Lung (tissue), 13 donors: ENCODE results near the gene ENKUR. TPM values are rescaled to one million over a fixed set of nuclear protein-coding genes. Genes with fewer than 3 reads are reported as not detected.

Source experiments
- ATAC-seq: fragments of 200-7000 bp; cut with Tn5 transposase; one replicate; pipeline ENCODE4 v1.9.1; 2020; ENCODE audit warnings: moderate number of reproducible peaks; ENCODE audit not compliant: insufficient read depth, low FRiP score
- DNase-seq, 3 donors: peaks; one replicate each; pipeline ENCODE4 v3.0.0-alpha.2; 2013 to 2017
- H3K27ac ChIP-seq, 2 donors: one replicate each; pipeline ENCODE4 v1.5.1; 2013; ENCODE audit warnings: mild to moderate bottlenecking in 2 of 2, moderate library complexity in 2 of 2, control low read depth in 1 of 2, inconsistent platforms in 1 of 2, low read depth in 1 of 2, low read length in 1 of 2
- H3K27me3 ChIP-seq, 3 donors: one replicate each; pipeline ENCODE4 v1.5.1; 2013; ENCODE audit warnings: low read length in 2 of 3; ENCODE audit not compliant: control insufficient read depth in 3 of 3, insufficient read depth in 3 of 3
- H3K36me3 ChIP-seq, 4 donors: one replicate each; pipeline ENCODE4 v1.5.1; 2013; ENCODE audit warnings: low read length in 4 of 4, mild to moderate bottlenecking in 1 of 4, moderate library complexity in 1 of 4; ENCODE audit not compliant: control insufficient read depth in 4 of 4, insufficient read depth in 4 of 4
- H3K4me1 ChIP-seq, 5 donors: one replicate each; pipeline ENCODE4 v1.5.1; 2013; ENCODE audit warnings: low read length in 5 of 5, mild to moderate bottlenecking in 2 of 5, moderate library complexity in 1 of 5; ENCODE audit not compliant: control insufficient read depth in 5 of 5, insufficient read depth in 5 of 5
- H3K4me3 ChIP-seq: one replicate; pipeline ENCODE4 v1.5.1; 2013; ENCODE audit warnings: mild to moderate bottlenecking, control low read depth, moderate library complexity
- H3K9ac ChIP-seq, 2 donors: one replicate each; pipeline ENCODE4 v1.5.1; 2013; ENCODE audit warnings: low read length in 2 of 2, control low read depth in 1 of 2; ENCODE audit not compliant: insufficient read depth in 1 of 2
- H3K9me3 ChIP-seq, 4 donors: one replicate each; pipeline ENCODE4 v1.5.1; 2013; ENCODE audit warnings: low read length in 3 of 4, mild to moderate bottlenecking in 1 of 4, moderate library complexity in 1 of 4; ENCODE audit not compliant: control insufficient read depth in 4 of 4, insufficient read depth in 3 of 4
- WGBS, 2 donors: extraction: QIAGEN DNeasy Blood & Tissue Kit; methylation state at CpG; one replicate each; pipeline ENCODE4 v1.1.7; 2013; 5-methylcytosine and 5-hydroxymethylcytosine counted together
- polyA plus RNA-seq, 2 donors: library from polyadenylated mRNA; stranded (reverse); fragments of 200-250 nt; gene quantifications; one replicate each; pipeline ENCODE4 v1.2.1, GENCODE V29; 2013
- small RNA-seq: library from RNA; depleted of rRNA; stranded (forward); fragments of <200 nt; gene quantifications from one replicate; pipeline ENCODE3, GENCODE V24; 2014; ENCODE audit warnings: low replicate concordance
- total RNA-seq, 2 donors: library from RNA; depleted of rRNA in 1 of 2; stranded (reverse); fragments of >200 nt in 1 of 2; gene quantifications; one replicate each; pipeline ENCODE4 v1.2.1, GENCODE V29; 2014 to 2021
- TF ChIP-seq, protein P1 (sequence below): IDR thresholded peaks from 2 replicates; pipeline ENCODE4 v1.5.1; 2012; ENCODE audit warnings: mild to moderate bottlenecking; ENCODE audit errors: control extremely low read depth, extremely low read depth
- donor health status: control.
- donor health status: control.
- donor health status: Bipolar disorder and iron deficiency.
- donor health status: healthy.
- donor health status: DM: yes; HTN: yes; CAD: no.

The ENKUR gene
- total and polyA plus RNA-seq, 4 donors: 9.9 to 17.8 (median 12.8) TPM

DNA sequence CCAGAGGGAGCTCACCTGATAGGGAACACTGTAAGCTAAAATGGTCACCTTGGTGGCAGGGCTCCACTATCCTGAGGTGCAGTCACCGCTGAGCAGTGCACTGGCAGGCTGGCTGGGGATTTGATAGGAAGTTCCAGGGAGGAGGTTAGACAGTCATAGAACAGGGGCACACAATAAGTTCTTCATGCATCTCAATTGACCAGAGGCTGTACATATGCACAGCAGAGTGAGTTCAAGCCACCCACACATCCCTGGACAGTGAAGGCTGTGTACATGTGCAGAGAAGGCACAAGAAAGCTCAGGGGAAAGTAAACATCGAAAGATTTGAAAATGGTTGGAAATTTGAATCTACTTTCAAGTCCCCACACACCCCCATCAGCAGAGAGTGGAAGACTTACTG is 77.4 kb downstream of the ENKUR start:
- TF ChIP-seq, protein P1, sequence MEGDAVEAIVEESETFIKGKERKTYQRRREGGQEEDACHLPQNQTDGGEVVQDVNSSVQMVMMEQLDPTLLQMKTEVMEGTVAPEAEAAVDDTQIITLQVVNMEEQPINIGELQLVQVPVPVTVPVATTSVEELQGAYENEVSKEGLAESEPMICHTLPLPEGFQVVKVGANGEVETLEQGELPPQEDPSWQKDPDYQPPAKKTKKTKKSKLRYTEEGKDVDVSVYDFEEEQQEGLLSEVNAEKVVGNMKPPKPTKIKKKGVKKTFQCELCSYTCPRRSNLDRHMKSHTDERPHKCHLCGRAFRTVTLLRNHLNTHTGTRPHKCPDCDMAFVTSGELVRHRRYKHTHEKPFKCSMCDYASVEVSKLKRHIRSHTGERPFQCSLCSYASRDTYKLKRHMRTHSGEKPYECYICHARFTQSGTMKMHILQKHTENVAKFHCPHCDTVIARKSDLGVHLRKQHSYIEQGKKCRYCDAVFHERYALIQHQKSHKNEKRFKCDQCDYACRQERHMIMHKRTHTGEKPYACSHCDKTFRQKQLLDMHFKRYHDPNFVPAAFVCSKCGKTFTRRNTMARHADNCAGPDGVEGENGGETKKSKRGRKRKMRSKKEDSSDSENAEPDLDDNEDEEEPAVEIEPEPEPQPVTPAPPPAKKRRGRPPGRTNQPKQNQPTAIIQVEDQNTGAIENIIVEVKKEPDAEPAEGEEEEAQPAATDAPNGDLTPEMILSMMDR: no peak
- Histone ChIP-seq H3K4me3 (no peak overlapping the region), H3K36me3 (peaks cover 0 to 7% (median 3%) of the 10 kb centered on the region in 4 donors), H3K27me3 (no peaks in the 10 kb centered on the region), H3K27ac (no peak overlapping the region), H3K4me1 (no peaks in the 10 kb centered on the region), H3K9ac (no peak overlapping the region), H3K9me3 (no peaks in the 10 kb centered on the region)
- WGBS, 2 donors: 89 to 93% methylated on average over 2 of the region's 2 CpGs
- DNase-seq (no peak), ATAC-seq (no peak)

- WGBS, 2 donors: 93 to 99% methylated on average over 5 of the region's 5 CpGs
- H3K27me3 ChIP-seq: no peaks in the 10 kb centered on the region
- H3K4me3 ChIP-seq: no peak overlapping the region
- peaks cover 0 to 7% (median 3%) of the 10 kb centered on the region in 4 donors for H3K36me3 ChIP-seq
- DNase-seq (no peak), ATAC-seq (no peak)
- no peak overlapping the region for H3K9ac ChIP-seq
- TF ChIP-seq, protein P1: no peak
- H3K27ac ChIP-seq: no peak overlapping the region
- H3K4me1 ChIP-seq: no peaks in the 10 kb centered on the region
- no peaks in the 10 kb centered on the region for H3K9me3 ChIP-seq
Measured at GRCh38 chr10:24938076-24938475, 77.9 kb downstream of the ENKUR start.

DNA sequence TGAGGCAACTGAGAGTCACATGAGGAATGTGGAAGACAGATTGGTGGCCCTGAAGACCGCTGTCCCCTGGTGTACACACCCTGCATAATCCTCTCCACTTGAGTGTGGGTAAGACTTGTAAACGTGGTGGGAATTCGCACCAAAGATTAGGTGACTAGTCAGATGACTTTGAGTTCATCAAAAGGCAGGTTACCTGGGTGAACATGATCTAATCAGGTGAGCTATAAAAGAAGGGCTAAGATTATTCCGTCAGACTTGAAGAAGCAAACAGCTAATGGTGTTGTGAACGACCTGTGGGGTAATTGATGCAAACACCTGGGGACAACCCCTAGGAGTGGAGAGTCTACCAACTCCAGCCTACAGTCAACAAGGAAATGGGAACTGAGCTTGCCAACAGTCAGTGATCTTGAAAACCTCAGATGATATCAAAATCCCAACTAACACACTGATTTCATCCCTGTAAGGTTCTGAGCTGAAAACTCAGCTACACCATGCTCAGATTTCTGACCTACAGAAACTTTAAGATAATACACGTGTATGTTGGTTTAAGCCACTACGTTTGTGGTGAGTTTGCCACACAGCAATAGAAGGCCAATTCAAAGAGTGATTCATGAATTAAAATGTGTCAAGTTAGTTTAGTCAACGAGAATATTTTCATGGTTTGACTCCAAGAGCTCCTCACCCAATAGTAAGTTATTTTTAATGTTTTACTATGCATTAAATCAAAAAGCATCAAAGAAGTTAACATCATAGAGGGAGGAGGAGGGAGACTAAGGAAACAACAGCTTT is 80.3 kb downstream of the ENKUR start:
- 85 to 89% methylated on average over 8 of the region's 8 CpGs for WGBS, 2 donors
- Histone ChIP-seq H3K27me3 (no peaks in the 10 kb centered on the region), H3K9ac (no peak overlapping the region), H3K4me3 (no peak overlapping the region), H3K4me1 (no peaks in the 10 kb centered on the region), H3K9me3 (no peaks in the 10 kb centered on the region), H3K27ac (no peak overlapping the region), H3K36me3 (peaks cover 0 to 11% (median 3%) of the 10 kb centered on the region in 4 donors)
- DNase-seq (no peak), ATAC-seq (no peak)
- TF ChIP-seq, protein P1: no peak

Small RNAs within 50 kb of the gene (small RNA-seq; reads per million reads assigned to genes)
- gene AL512598.1: not detected

Other genes with a start within 250 kb of the ENKUR start
- 10 to 100 TPM in 1 of 2 donors, 1 to 10 TPM in 1; 4.0 to 12.5 TPM for gene PRTFDC1, start 63.6 kb downstream of the ENKUR start, total RNA-seq
- 1 to 10 TPM; 1.6 to 2.1 TPM for gene PRTFDC1, start 63.6 kb downstream of the ENKUR start, polyA plus RNA-seq
- 1 to 10 TPM; 3.6 to 8.6 TPM for gene THNSL1, start 454 bp upstream of the ENKUR start, total RNA-seq
- gene THNSL1, start 454 bp upstream of the ENKUR start, polyA plus RNA-seq: 1 to 10 TPM; 2.0 to 2.2 TPM
- gene GPR158, start 158.8 kb upstream of the ENKUR start, total RNA-seq: under 1 TPM in 1 of 2 donors, not detected in 1; 0.97 TPM
- gene GPR158, start 158.8 kb upstream of the ENKUR start, polyA plus RNA-seq: under 1 TPM in 1 of 2 donors, not detected in 1; 0.02 TPM